Activated T-helper 1 cell treated with anti-CD3 and anti-CD28 coated beads, Interleukin-2, amount 50 U/mL, for 16 hours (primary cell): ENCODE data around the gene TNS1.

Experiments
- DNase-seq, 2 donors: peaks; one replicate each; pipeline ENCODE4 v3.0.0-alpha.2; 2020; ENCODE audit warnings: low read depth in 1 of 2, low spot score in 1 of 2

Gene TNS1

GRCh38 chr2:217851191-217852020, 151.4 kb downstream of the TNS1 start:
- no peak for DNase-seq

- no peak for DNase-seq
These were observed 153.4 kb downstream of the TNS1 start for GRCh38 chr2:217849154-217849975.

DNA sequence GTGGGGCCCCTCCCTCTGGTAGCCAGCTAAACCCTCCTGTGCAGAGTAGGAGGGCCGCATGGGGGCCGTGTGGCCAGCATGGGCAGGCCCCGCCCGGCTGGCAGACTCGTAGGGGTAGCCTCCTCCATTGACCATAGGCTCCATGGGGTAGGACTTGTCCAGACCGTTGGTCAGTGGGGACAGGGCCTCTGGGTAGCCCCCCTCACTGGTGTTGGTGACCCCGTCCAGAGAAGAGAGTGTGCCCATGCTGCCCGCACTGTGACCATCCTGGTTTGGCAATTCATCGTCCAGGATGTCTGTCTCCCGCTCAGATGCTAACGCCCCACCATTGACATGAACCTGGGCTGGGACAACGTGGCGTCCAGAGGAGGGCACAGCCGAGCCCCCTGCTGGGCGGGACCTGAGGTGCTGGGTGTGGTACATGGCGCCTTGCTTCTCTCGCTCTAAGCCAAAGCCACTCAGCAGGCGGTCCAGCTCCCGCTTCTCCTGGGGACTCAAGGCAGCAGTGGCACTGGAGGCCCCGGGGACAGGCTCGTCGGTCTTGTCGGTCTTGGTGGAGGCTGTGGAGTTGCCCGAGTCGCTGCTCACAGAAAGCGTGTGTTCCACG, 154.3 kb downstream of the TNS1 start:
- DNase-seq: no peak

DNA sequence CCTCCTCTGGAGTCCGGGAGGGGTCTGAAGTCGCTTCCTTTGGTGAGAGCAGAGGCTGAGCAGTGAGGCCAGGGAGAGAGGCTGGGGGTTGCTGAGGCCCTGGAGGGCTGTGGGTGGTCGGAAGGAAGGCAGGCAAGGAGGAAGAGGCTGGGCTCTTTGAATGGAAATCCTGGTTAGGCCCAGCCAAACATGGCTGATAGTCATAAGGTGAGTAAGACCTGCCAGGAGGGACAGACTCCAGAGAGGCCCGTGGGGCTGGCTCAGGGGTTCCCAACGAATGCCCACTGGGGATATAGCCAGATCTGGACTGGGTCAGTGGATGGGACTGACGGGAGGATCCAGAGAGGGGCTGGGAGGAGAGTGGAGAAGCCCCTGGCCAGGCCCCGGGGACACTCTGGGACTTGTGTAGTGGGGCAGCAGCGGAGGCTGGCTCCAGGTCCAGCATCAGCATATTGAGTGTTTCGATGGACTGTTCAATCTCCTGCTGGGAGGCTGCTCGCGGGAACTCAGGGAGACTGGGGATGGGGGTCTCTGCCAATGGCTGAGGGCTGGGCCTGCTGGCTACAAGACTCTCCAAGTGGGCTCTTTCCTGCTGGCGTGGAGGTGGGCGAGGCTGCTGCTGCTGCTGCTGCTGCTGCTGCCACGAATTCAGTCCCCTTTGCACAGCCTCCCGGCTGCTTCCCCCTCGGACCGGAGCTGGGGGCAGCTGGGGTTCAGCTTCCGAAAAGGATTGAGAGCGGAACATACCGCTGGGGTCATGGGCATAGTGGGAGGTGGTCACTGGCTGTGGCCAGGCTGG, 155.0 kb downstream of the TNS1 start:
- DNase-seq: no peak

- no peak for DNase-seq
These were observed 155.7 kb downstream of the TNS1 start for GRCh38 chr2:217847115-217847514.

DNA sequence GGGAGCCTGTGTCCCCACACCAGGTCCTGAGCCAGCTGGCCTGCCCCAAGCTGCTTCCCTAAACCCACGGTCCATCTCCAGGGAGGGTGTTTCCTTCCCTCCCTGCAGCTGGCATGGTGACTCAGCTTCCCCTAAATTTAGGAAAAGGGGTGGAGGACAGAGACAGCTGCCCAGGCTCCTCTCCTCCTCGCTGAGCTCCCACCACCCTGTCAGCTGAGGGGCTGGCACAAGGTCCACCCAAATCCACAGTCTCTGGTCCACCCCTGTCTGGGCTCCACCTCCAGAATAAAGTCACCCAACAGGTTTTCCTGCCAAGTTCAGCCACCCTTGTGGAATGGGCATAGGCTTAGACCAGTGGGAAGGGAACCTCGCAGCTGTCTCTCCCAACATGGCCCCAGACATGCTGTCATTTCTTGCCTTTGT, 156.5 kb downstream of the TNS1 start:
- DNase-seq: no peak

DNA sequence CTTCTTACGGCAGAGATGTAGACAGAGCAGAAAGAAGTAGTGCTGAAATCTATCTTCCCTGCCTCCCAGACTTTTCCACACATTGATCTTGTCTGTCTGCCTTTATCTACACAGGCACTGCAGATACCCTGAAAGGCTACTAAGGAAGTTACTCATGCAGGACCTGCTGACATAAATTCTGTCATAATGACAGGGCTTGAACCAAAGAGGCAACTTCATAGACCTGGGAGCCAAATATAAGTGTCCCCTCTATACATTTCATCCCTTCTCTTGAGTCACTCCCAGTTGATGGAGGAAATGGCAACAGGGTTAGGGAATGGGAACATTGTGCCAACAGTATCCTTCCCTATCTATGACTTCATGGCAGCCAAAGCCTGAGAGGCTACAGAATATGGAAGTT, 157.5 kb downstream of the TNS1 start:
- DNase-seq: no peak

DNA sequence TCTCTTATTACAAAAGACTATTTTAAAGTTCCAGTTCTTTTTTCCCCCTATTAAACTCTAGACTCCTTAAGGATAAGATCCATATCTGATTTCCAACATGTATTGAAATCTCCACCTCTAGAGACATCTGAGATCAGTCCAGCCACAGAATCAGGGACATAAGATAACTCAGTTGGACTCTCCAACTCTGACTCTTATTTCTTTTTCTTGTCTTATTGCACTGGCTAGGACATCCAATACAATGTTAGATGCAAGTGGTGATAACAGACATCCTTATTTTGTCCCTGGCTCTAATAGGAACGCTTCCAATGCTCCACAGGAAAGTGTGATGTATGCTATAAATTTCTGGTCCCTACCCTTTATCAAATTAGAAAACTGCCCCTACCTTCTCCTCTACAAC, 158.1 kb downstream of the TNS1 start:
- no peak for DNase-seq

GRCh38 chr2:217843324-217843723, 159.5 kb downstream of the TNS1 start:
- no peak for DNase-seq

GRCh38 chr2:217842017-217842416, 160.8 kb downstream of the TNS1 start:
- no peak for DNase-seq

DNA sequence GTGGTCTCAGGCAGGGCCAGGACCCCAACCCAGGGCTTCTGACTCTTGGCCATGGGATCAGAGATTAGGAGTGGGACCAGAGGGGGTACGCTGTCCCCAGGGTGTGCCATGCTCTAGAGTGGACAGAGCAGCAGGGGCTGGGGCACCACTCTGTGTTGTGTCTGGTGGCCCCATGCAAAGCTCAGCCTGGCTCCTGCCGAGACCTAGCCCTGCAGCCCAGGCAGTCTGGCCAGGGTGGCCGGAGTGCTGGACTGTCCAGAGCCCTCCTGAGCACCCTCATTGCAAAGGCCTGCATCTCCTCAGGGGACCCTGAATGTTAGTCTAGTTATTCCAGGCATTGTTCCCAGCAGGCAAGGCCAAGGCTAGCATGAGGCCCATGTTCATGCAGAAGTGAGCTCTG, 162.3 kb downstream of the TNS1 start:
- DNase-seq: no peak

GRCh38 chr2:217839750-217840107, 163.1 kb downstream of the TNS1 start:
- no peak for DNase-seq

DNA sequence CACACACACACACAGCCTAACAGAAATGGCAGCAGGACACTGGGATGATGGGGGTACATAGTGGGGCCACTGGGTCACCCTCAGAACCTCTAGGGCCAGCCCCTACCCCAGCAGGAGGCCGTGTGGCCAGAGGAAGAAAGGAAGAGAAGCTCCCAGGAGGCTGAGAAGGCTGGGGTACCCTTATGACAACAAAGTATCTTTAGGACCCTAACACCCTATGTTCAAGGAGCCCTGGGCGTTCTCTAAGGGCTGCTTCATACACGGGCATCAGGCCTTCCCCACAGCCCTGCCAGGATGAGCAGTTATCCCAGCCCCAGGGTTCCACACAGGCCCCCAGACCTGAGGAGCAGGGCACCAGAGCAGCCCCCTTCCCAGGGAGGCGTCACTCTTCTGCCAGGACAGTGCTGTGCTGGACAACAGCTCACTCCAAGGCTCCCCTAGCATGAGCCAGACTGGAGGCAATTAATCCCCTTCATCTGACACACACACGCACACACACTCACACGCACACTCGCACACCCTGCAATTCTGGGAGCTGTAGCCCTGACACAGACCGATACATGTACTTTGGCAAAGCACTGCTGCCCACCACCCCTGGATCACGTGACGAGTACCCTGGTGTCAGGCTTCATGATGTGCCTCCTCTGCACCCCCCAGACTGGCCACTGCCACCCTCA, 163.6 kb downstream of the TNS1 start:
- no peak for DNase-seq

- no peak for DNase-seq
These were observed 164.4 kb downstream of the TNS1 start for GRCh38 chr2:217838409-217838831.

DNA sequence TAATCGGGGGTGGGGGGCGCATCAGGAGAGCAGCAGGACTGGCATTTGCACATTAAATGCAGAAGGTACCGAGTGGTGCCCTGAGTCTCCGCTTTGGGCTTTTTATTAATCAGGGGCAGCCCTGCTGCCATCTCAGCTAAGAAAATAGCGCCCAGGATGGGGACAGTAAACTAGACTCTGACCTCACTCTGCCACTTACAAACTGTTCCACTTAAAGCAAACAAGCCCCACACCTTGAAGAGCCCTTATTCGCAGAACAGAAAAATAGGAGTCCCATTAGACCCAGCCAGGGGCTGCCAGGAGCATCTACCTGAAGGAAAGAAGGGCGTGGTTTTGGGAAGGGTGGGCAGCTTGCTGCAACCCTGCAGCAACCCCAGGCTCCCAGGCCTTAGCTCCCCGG, 165.3 kb downstream of the TNS1 start:
- no peak for DNase-seq

GRCh38 chr2:217836901-217837491, 165.8 kb downstream of the TNS1 start:
- no peak for DNase-seq

- no peak for DNase-seq
These were observed 166.6 kb downstream of the TNS1 start for GRCh38 chr2:217835931-217836891.

DNA sequence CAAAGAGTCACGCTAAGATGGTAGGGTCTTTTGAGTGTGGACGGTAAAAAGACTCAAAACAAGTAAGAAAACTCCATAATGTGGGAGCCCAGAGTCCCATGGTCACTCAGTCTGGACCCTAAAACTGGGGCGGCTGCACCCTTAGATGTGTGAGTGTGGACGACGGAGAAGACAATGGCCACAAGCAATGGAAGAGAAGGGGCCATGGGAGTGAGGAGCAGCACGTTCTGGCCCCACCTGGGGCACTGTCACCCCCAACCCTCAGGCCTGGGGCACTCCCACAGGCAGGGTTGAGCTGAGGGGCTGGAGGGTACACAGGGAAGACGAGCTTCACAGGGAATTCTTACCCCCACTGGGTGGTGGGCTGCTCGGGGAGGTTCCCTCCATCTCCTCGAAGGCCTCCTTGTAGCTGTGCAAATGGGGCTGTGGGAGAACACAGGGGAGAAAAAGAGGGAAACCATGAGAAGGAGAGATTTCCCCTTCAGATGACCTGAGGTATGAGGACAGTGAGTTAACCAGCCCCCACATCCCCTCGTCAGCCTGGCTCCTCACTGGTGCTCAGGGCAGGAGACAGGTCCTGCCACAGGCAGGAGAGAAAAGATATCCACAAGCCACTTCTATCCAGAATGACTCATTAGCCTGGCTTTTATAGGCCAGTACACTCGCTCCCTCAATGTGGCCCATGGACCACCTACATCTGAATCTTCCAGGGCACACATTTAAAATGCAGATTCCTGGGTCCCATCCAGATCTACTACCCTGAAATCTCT, 167.9 kb downstream of the TNS1 start:
- no peak for DNase-seq
